ENCODE results near the gene DMKN. TPM values are rescaled to one million over a fixed set of nuclear protein-coding genes. Genes with fewer than 3 reads are reported as not detected.

Gene DMKN
- total and polyA plus RNA-seq, 4 donors, result 1.4 to 9.4 (median 2.4) TPM

- H3K9me3 ChIP-seq (ENCODE audit: control insufficient read depth in 4 of 4, low read length in 3 of 4), result no peaks in the 10 kb centered on the region
- no peaks in the 10 kb centered on the region for H3K27me3 ChIP-seq (ENCODE audit: control insufficient read depth in 4 of 4, insufficient read depth in 4 of 4, low read length in 3 of 4)
- H3K9ac ChIP-seq (ENCODE audit: low read depth in 1 of 2, low read length in 2 of 2), result no peak overlapping the region
- H3K4me1 ChIP-seq (ENCODE audit: control insufficient read depth in 4 of 4, insufficient read depth in 4 of 4, low read length in 3 of 4), result peaks cover 0 to 16% (median 7%) of the 10 kb centered on the region in 4 donors
- no peak overlapping the region for H3K4me3 ChIP-seq (ENCODE audit: low read depth in 1 of 3, low read length in 3 of 3)
- TF ChIP-seq NR2F2 (IDR thresholded peaks at IDR 0.05) (no peak), HNF4G (IDR thresholded peaks at IDR 0.05) (no peak), HNF4A (conservative IDR thresholded peaks at IDR 0.05) (no peak), YY1 (IDR thresholded peaks at IDR 0.05) (no peak)
- TF ChIP-seq, protein P1, sequence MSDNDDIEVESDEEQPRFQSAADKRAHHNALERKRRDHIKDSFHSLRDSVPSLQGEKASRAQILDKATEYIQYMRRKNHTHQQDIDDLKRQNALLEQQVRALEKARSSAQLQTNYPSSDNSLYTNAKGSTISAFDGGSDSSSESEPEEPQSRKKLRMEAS (IDR thresholded peaks at IDR 0.05), result no peak
- TF ChIP-seq, protein P2, sequence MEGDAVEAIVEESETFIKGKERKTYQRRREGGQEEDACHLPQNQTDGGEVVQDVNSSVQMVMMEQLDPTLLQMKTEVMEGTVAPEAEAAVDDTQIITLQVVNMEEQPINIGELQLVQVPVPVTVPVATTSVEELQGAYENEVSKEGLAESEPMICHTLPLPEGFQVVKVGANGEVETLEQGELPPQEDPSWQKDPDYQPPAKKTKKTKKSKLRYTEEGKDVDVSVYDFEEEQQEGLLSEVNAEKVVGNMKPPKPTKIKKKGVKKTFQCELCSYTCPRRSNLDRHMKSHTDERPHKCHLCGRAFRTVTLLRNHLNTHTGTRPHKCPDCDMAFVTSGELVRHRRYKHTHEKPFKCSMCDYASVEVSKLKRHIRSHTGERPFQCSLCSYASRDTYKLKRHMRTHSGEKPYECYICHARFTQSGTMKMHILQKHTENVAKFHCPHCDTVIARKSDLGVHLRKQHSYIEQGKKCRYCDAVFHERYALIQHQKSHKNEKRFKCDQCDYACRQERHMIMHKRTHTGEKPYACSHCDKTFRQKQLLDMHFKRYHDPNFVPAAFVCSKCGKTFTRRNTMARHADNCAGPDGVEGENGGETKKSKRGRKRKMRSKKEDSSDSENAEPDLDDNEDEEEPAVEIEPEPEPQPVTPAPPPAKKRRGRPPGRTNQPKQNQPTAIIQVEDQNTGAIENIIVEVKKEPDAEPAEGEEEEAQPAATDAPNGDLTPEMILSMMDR (IDR thresholded peaks at IDR 0.05; ENCODE audit: low read depth, low read length, missing input control), result no peak
- DNase-seq (ENCODE audit: low spot score), result no peak
- H3K27ac ChIP-seq (ENCODE audit: low read depth in 1 of 2, low read length in 2 of 2), result no peak overlapping the region
- H3K36me3 ChIP-seq (ENCODE audit: control insufficient read depth in 4 of 4, insufficient read depth in 3 of 4, low read depth in 1 of 4, low read length in 3 of 4), result peaks cover 0 to 1% (median 0%) of the 10 kb centered on the region in 4 donors
- 91% methylated on average over 11 of the region's 11 CpGs for WGBS
These were observed 5.9 kb downstream of the DMKN start for GRCh38 chr19:35507561-35507960.

DNA sequence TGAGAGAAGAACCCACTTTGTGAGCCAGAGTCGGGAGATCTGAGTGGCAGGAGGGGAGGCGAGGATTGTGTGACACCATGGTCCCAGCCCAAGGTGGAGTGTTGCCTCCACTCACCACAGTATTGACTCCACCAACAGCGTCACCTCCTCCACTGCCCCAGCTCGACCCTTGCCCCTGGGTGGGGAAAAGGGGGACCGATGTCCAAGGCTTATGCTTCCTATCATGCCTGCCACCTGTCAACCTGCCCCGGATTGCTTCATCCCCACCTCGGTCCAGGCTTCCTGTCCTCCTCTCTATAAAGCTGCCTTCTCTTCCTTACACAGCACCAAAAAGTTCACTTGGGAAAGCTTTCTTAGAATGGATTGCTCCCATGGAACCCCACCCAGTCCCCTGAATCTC, 7.4 kb downstream of the DMKN start:
- TF ChIP-seq EGR1 (IDR thresholded peaks at IDR 0.05; ENCODE audit: low read depth in 2 of 2) (no peak), FOXA2 (IDR thresholded peaks at IDR 0.05) (no peak), RXRA (IDR thresholded peaks at IDR 0.05) (no peak), GABPA (IDR thresholded peaks at IDR 0.05 in 1 of 2, conservative IDR thresholded peaks at IDR 0.05 in 1 of 2) (no peak), FOXA1 (IDR thresholded peaks at IDR 0.05) (no peak), SP1 (IDR thresholded peaks at IDR 0.05) (no peak), HNF4G (IDR thresholded peaks at IDR 0.05) (no peak), TAF1 (conservative IDR thresholded peaks at IDR 0.05) (no peak), JUND (IDR thresholded peaks at IDR 0.05) (no peak), YY1 (IDR thresholded peaks at IDR 0.05) (no peak), HNF4A (conservative IDR thresholded peaks at IDR 0.05) (no peak), RAD21 (IDR thresholded peaks at IDR 0.05) (no peak), NR2F2 (IDR thresholded peaks at IDR 0.05) (no peak)
- TF ChIP-seq, protein P3, sequence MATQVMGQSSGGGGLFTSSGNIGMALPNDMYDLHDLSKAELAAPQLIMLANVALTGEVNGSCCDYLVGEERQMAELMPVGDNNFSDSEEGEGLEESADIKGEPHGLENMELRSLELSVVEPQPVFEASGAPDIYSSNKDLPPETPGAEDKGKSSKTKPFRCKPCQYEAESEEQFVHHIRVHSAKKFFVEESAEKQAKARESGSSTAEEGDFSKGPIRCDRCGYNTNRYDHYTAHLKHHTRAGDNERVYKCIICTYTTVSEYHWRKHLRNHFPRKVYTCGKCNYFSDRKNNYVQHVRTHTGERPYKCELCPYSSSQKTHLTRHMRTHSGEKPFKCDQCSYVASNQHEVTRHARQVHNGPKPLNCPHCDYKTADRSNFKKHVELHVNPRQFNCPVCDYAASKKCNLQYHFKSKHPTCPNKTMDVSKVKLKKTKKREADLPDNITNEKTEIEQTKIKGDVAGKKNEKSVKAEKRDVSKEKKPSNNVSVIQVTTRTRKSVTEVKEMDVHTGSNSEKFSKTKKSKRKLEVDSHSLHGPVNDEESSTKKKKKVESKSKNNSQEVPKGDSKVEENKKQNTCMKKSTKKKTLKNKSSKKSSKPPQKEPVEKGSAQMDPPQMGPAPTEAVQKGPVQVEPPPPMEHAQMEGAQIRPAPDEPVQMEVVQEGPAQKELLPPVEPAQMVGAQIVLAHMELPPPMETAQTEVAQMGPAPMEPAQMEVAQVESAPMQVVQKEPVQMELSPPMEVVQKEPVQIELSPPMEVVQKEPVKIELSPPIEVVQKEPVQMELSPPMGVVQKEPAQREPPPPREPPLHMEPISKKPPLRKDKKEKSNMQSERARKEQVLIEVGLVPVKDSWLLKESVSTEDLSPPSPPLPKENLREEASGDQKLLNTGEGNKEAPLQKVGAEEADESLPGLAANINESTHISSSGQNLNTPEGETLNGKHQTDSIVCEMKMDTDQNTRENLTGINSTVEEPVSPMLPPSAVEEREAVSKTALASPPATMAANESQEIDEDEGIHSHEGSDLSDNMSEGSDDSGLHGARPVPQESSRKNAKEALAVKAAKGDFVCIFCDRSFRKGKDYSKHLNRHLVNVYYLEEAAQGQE (IDR thresholded peaks at IDR 0.05), result no peak
- TF ChIP-seq, protein P1 (IDR thresholded peaks at IDR 0.05), result no peak
- TF ChIP-seq, protein P4, sequence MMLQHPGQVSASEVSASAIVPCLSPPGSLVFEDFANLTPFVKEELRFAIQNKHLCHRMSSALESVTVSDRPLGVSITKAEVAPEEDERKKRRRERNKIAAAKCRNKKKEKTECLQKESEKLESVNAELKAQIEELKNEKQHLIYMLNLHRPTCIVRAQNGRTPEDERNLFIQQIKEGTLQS (IDR thresholded peaks at IDR 0.05), result no peak
- TF ChIP-seq, protein P2 (IDR thresholded peaks at IDR 0.05; ENCODE audit: low read depth, low read length, missing input control), result no peak
- peaks cover 0 to 16% (median 7%) of the 10 kb centered on the region in 4 donors for H3K4me1 ChIP-seq (ENCODE audit: control insufficient read depth in 4 of 4, insufficient read depth in 4 of 4, low read length in 3 of 4)
- WGBS, result 63% methylated on average over 7 of the region's 7 CpGs
- peaks cover 0 to under 1% (median 0%) of the 10 kb centered on the region in 4 donors for H3K36me3 ChIP-seq (ENCODE audit: control insufficient read depth in 4 of 4, insufficient read depth in 3 of 4, low read depth in 1 of 4, low read length in 3 of 4)
- no peaks in the 10 kb centered on the region for H3K9me3 ChIP-seq (ENCODE audit: control insufficient read depth in 4 of 4, low read length in 3 of 4)
- no peak for DNase-seq (ENCODE audit: low spot score)
- no peak overlapping the region for H3K27ac ChIP-seq (ENCODE audit: low read depth in 1 of 2, low read length in 2 of 2)
- H3K4me3 ChIP-seq (ENCODE audit: low read depth in 1 of 3, low read length in 3 of 3), result no peak overlapping the region
- no peaks in the 10 kb centered on the region for H3K27me3 ChIP-seq (ENCODE audit: control insufficient read depth in 4 of 4, insufficient read depth in 4 of 4, low read length in 3 of 4)
- no peak overlapping the region for H3K9ac ChIP-seq (ENCODE audit: low read depth in 1 of 2, low read length in 2 of 2)
